HepG2 (cell line): Measurements from ENCODE around the gene COBL. TPM values are rescaled to one million over a fixed set of nuclear protein-coding genes. Genes with fewer than 3 reads are reported as not detected.
A peak's percentile ranks its signal among the peaks of the same experiment; 100 is the strongest.

ENCODE experiments used
- AHDC1 ChIP-seq: sonication (generic); formaldehyde crosslinking; IDR thresholded peaks from 2 replicates; pipeline ENCODE4 v1.5.1; 2020; ENCODE audit warnings: mild to moderate bottlenecking, missing genetic modification reagents, borderline replicate concordance
- HNRNPL ChIP-seq: fragments of 200-400 bp; formaldehyde crosslinking; IDR thresholded peaks from 2 replicates; pipeline ENCODE4 v1.6.1; 2017; ENCODE audit warnings: mild to moderate bottlenecking, low read depth, low read length
- KIAA2018 ChIP-seq: sonication (generic); formaldehyde crosslinking; IDR thresholded peaks from 2 replicates; pipeline ENCODE4 v1.5.0; 2020; ENCODE audit warnings: mild to moderate bottlenecking, missing genetic modification reagents, borderline replicate concordance
- ZHX1 ChIP-seq: sonication (generic); formaldehyde crosslinking; IDR thresholded peaks from 2 replicates; pipeline ENCODE4 v1.8.1; 2022; ENCODE audit warnings: low read depth, mild to moderate bottlenecking, missing genetic modification reagents
- polyA plus RNA-seq, 8 experiments: library from polyadenylated mRNA; depleted of rRNA in 3 of 8; stranded (reverse) in 7 of 8; unstranded in 1 of 8; fragments of >200 nt; fragmentation: Illumina TruSeq in 4 of 8; extraction: Trizol in 4 of 8; gene quantifications; 2 replicates each; pipeline versions ENCODE4 v1.2.1 to v1.2.3, GENCODE V29; 2011 to 2016; ENCODE audit warnings: low read depth in 4 of 8, missing spikeins in 1 of 8, mixed read lengths in 1 of 8; ENCODE audit not compliant: insufficient read depth in 1 of 8
- total RNA-seq, 5 experiments: library from RNA; depleted of rRNA; stranded (reverse); fragments of >200 nt; fragmentation: Illumina TruSeq; extraction: Trizol; gene quantifications; 2 replicates each; pipeline ENCODE4 v1.2.3, GENCODE V29; 2016; ENCODE audit warnings: low read depth in 1 of 5
- TF ChIP-seq, protein P1 (sequence below): sonication (generic); formaldehyde crosslinking; IDR thresholded peaks from 2 replicates; pipeline ENCODE4 v1.5.0; 2020; ENCODE audit warnings: mild to moderate bottlenecking, missing genetic modification reagents
- TF ChIP-seq, protein P2 (sequence below): IDR thresholded peaks from 2 replicates; pipeline ENCODE4 v1.6.1; 2016; ENCODE audit warnings: control low read depth
- TF ChIP-seq, protein P3 (sequence below): IDR thresholded peaks from 2 replicates; pipeline ENCODE4 v1.6.1; 2016; ENCODE audit warnings: mild to moderate bottlenecking, missing biosample characterization, missing genetic modification reagents

The COBL gene
- total and polyA plus RNA-seq, 2 of the 13 experiments (the other 11 are each of a cell fraction or from before 2014, with no cell fraction given) = 3.8 to 4.9 TPM

GRCh38 chr7:51316262-51316665, 345 bp downstream of the COBL start (continued):
- TF ChIP-seq ZHX1 (CRISPR knock-in tag) (no peak), AHDC1 (CRISPR knock-in tag) (no peak), HNRNPL (0 out of 2 replicates have a peak, but pooled peaks have one; percentile 48), KIAA2018 (CRISPR knock-in tag) (no peak)
- TF ChIP-seq, protein P1, sequence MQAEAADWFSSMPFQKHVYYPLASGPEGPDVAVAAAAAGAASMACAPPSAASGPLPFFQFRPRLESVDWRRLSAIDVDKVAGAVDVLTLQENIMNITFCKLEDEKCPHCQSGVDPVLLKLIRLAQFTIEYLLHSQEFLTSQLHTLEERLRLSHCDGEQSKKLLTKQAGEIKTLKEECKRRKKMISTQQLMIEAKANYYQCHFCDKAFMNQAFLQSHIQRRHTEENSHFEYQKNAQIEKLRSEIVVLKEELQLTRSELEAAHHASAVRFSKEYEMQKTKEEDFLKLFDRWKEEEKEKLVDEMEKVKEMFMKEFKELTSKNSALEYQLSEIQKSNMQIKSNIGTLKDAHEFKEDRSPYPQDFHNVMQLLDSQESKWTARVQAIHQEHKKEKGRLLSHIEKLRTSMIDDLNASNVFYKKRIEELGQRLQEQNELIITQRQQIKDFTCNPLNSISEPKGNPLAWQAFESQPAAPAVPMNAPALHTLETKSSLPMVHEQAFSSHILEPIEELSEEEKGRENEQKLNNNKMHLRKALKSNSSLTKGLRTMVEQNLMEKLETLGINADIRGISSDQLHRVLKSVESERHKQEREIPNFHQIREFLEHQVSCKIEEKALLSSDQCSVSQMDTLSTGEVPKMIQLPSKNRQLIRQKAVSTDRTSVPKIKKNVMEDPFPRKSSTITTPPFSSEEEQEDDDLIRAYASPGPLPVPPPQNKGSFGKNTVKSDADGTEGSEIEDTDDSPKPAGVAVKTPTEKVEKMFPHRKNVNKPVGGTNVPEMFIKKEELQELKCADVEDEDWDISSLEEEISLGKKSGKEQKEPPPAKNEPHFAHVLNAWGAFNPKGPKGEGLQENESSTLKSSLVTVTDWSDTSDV = no peak
- TF ChIP-seq, protein P2, sequence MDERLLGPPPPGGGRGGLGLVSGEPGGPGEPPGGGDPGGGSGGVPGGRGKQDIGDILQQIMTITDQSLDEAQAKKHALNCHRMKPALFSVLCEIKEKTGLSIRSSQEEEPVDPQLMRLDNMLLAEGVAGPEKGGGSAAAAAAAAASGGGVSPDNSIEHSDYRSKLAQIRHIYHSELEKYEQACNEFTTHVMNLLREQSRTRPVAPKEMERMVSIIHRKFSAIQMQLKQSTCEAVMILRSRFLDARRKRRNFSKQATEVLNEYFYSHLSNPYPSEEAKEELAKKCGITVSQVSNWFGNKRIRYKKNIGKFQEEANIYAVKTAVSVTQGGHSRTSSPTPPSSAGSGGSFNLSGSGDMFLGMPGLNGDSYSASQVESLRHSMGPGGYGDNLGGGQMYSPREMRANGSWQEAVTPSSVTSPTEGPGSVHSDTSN = no peak
- TF ChIP-seq, protein P3, sequence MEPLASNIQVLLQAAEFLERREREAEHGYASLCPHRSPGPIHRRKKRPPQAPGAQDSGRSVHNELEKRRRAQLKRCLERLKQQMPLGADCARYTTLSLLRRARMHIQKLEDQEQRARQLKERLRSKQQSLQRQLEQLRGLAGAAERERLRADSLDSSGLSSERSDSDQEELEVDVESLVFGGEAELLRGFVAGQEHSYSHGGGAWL (CRISPR knock-in tag) = no peak
